GM12891 (cell line): ENCODE results near the gene PRIMA1.

Experiments
- PAX5 ChIP-seq: IDR thresholded peaks from 2 replicates; pipeline ENCODE4 v1.6.1; 2011; ENCODE audit warnings: low read length, moderate library complexity, mild to moderate bottlenecking; ENCODE audit not compliant: insufficient read depth, severe bottlenecking
- POLR2A ChIP-seq: IDR thresholded peaks from 2 replicates; pipeline ENCODE4 v1.6.1; 2011; ENCODE audit warnings: low read depth, low read length, control low read depth
- POLR2AphosphoS5 ChIP-seq: IDR thresholded peaks from 2 replicates; pipeline ENCODE4 v1.6.1; 2011; ENCODE audit warnings: low read depth, low read length, control low read depth
- POU2F2 ChIP-seq: IDR thresholded peaks from 2 replicates; pipeline ENCODE4 v1.6.1; 2011; ENCODE audit warnings: low read depth, mild to moderate bottlenecking, control low read depth, low read length, moderate library complexity
- SPI1 ChIP-seq: IDR thresholded peaks from 2 replicates; pipeline ENCODE4 v1.6.1; 2011; ENCODE audit warnings: low read depth, low read length, control low read depth
- TAF1 ChIP-seq: IDR thresholded peaks from 2 replicates; pipeline ENCODE4 v1.6.1; 2011; ENCODE audit warnings: low read depth, low read length, control low read depth

DNA sequence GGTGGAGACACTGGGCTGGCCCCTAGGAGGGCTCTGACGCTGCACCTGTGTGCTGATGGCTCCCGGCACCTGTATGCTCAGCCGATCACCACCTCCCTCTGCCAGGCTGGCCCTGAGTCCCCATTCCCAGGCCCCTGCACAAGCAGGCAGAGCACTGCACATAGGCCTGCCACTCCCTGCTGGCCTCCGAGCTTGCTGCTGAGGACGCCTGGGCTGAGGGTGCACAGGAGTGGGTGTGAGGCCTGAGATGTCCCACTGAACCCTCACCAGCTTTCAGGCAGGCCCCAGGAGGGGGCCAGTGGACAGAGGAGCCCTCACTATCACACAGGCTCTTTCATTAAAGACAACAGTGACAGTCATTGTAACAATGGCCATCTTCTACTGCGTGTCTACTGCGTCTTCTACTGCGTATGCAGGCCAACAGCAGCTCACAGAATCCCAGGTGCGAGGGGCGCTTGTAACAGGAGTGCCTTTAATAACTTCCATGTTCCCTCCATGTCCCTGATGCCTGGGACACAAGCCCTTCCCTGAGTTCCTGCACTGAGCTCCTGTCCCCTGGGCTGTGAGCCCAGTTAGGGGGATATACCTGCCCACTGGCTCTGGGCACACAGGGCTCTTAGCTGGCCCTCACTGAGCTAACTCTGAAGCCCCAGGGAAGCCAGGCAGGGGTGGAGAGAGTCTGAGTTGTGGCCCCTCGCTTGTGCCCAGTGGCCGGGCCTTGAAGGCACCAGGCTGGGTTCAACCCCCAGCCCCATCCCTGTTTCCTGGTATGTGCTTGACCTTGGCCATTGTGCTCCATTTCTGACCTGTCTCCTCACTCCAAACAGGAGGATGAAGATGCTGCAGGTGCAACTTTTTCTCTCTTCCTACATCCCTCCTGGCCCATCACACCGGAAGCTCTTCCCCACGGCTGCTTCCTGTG is 71.3 kb downstream of the PRIMA1 start:
- no peak for TF ChIP-seq POLR2A
- TF ChIP-seq POLR2AphosphoS5: no peak
- TF ChIP-seq TAF1: no peak
- no peak for TF ChIP-seq SPI1
- TF ChIP-seq PAX5: no peak
- no peak for TF ChIP-seq POU2F2
